HUES64 (cell line): Measurements from ENCODE around the gene RABGAP1L.

Source experiments
- H3K27ac ChIP-seq: 2 replicates; pipeline ENCODE4 v1.7.0; 2013; ENCODE audit warnings: low read depth, low read length, inconsistent platforms
- H3K27me3 ChIP-seq: 2 replicates; pipeline ENCODE4 v1.6.1; 2013; ENCODE audit warnings: mild to moderate bottlenecking, low read length; ENCODE audit not compliant: insufficient read depth
- H3K36me3 ChIP-seq: 2 replicates; pipeline ENCODE4 v1.6.1; 2013; ENCODE audit warnings: mild to moderate bottlenecking, low read length; ENCODE audit not compliant: insufficient read depth
- H3K4me1 ChIP-seq: 2 replicates; pipeline ENCODE4 v1.6.1; 2013; ENCODE audit warnings: mild to moderate bottlenecking, low read length, moderate library complexity; ENCODE audit not compliant: insufficient read depth
- H3K4me3 ChIP-seq: 2 replicates; pipeline ENCODE4 v1.5.1; 2013; ENCODE audit warnings: mild to moderate bottlenecking, low read length, moderate library complexity
- H3K9ac ChIP-seq: 2 replicates; pipeline ENCODE4 v1.6.1; 2013; ENCODE audit warnings: mild to moderate bottlenecking, low read depth, low read length
- H3K9me3 ChIP-seq: 2 replicates; pipeline ENCODE4 v1.6.1; 2013; ENCODE audit warnings: low read depth, low read length; ENCODE audit not compliant: insufficient read depth
- WGBS: fragments of 150-250, 120-280 bp; methylation state at CpG from one replicate; pipeline ENCODE4 v1.1.7; 2013; ENCODE audit warnings: missing lambda C conversion rate; 5-methylcytosine and 5-hydroxymethylcytosine counted together

Gene RABGAP1L

GRCh38 chr1:174870319-174870718 is 711.0 kb downstream of the RABGAP1L start:
- Histone ChIP-seq H3K36me3 (no peaks in the 10 kb centered on the region), H3K4me1 (peaks cover 25% of the 10 kb centered on the region), H3K27me3 (no peaks in the 10 kb centered on the region), H3K9ac (no peak overlapping the region), H3K27ac (no peak overlapping the region), H3K9me3 (0 out of 2 replicates have a peak, but pooled peaks cover 2% of the 10 kb centered on the region), H3K4me3 (no peak overlapping the region)
- 100% methylated on average over 1 of the region's 1 CpG for WGBS

- H3K9me3 ChIP-seq, result 0 out of 2 replicates have a peak, but pooled peaks cover 2% of the 10 kb centered on the region
- 13% methylated on average over 2 of the region's 2 CpGs for WGBS
- peaks cover 33% of the 10 kb centered on the region for H3K4me1 ChIP-seq
- H3K27ac ChIP-seq, result peak overlapping the region; percentile 94
- peak overlapping the region; percentile 70 for H3K9ac ChIP-seq
- peak overlapping the region; percentile 34 for H3K4me3 ChIP-seq
- no peaks in the 10 kb centered on the region for H3K36me3 ChIP-seq
- H3K27me3 ChIP-seq, result no peaks in the 10 kb centered on the region
These were observed 712.6 kb downstream of the RABGAP1L start for GRCh38 chr1:174871886-174872285.

GRCh38 chr1:174872615-174873058 is 713.3 kb downstream of the RABGAP1L start:
- WGBS, result 55% methylated on average over 2 of the region's 2 CpGs
- Histone ChIP-seq H3K36me3 (peaks cover 4% of the 10 kb centered on the region), H3K9me3 (0 out of 2 replicates have a peak, but pooled peaks cover 2% of the 10 kb centered on the region), H3K27me3 (no peaks in the 10 kb centered on the region), H3K9ac (0 out of 2 replicates have a peak overlapping the region, but pooled peaks have one; percentile 70), H3K4me1 (peaks cover 41% of the 10 kb centered on the region), H3K27ac (peak overlapping the region; percentile 94), H3K4me3 (no peak overlapping the region)

GRCh38 chr1:174874331-174875053 is 715.2 kb downstream of the RABGAP1L start:
- Histone ChIP-seq H3K4me3 (peak overlapping the region; percentile 82), H3K27ac (peak overlapping the region; percentile 91), H3K36me3 (peaks cover 20% of the 10 kb centered on the region), H3K9me3 (no peaks in the 10 kb centered on the region), H3K9ac (peak overlapping the region; percentile 72), H3K4me1 (peaks cover 44% of the 10 kb centered on the region), H3K27me3 (no peaks in the 10 kb centered on the region)
- 2% methylated on average over 10 of the region's 11 CpGs for WGBS

GRCh38 chr1:174875306-174875705 is 716.0 kb downstream of the RABGAP1L start:
- WGBS, result 0% methylated on average over 4 of the region's 4 CpGs
- H3K9ac ChIP-seq, result peak overlapping the region; percentile 72
- H3K4me1 ChIP-seq, result peaks cover 44% of the 10 kb centered on the region
- no peaks in the 10 kb centered on the region for H3K9me3 ChIP-seq
- H3K27me3 ChIP-seq, result no peaks in the 10 kb centered on the region
- H3K36me3 ChIP-seq, result peaks cover 29% of the 10 kb centered on the region
- H3K4me3 ChIP-seq, result peak overlapping the region; percentile 82
- peak overlapping the region; percentile 91 for H3K27ac ChIP-seq

- Histone ChIP-seq H3K36me3 (peaks cover 47% of the 10 kb centered on the region), H3K9ac (peak overlapping the region; percentile 72; the same call in 1 of the 2 replicates), H3K27me3 (no peaks in the 10 kb centered on the region), H3K4me3 (peak overlapping the region; percentile 82), H3K4me1 (peaks cover 31% of the 10 kb centered on the region), H3K27ac (peak overlapping the region; percentile 91; the same call in 1 of the 2 replicates), H3K9me3 (no peaks in the 10 kb centered on the region)
- WGBS, result 75% methylated on average over 4 of the region's 4 CpGs
These were observed 717.9 kb downstream of the RABGAP1L start for GRCh38 chr1:174877208-174877673.

GRCh38 chr1:174880171-174880570 is 720.9 kb downstream of the RABGAP1L start:
- H3K4me1 ChIP-seq, result peaks cover 23% of the 10 kb centered on the region
- WGBS, result 92% methylated on average over 2 of the region's 3 CpGs
- H3K27ac ChIP-seq, result no peak overlapping the region
- H3K9ac ChIP-seq, result no peak overlapping the region
- no peaks in the 10 kb centered on the region for H3K27me3 ChIP-seq
- no peak overlapping the region for H3K4me3 ChIP-seq
- peaks cover 74% of the 10 kb centered on the region for H3K36me3 ChIP-seq
- H3K9me3 ChIP-seq, result no peaks in the 10 kb centered on the region

- Histone ChIP-seq H3K27me3 (no peaks in the 10 kb centered on the region), H3K4me1 (peaks cover 4% of the 10 kb centered on the region; the same call in 1 of the 2 replicates), H3K9ac (no peak overlapping the region), H3K27ac (no peak overlapping the region), H3K36me3 (peaks cover 91% of the 10 kb centered on the region), H3K4me3 (no peak overlapping the region), H3K9me3 (no peaks in the 10 kb centered on the region)
- WGBS, result 81% methylated on average over 1 of the region's 1 CpG
These were observed 724.1 kb downstream of the RABGAP1L start for GRCh38 chr1:174883409-174883808.

GRCh38 chr1:174884038-174884437 is 724.7 kb downstream of the RABGAP1L start:
- H3K27me3 ChIP-seq, result no peaks in the 10 kb centered on the region
- WGBS, result 100% methylated on average over 3 of the region's 3 CpGs
- H3K9me3 ChIP-seq, result no peaks in the 10 kb centered on the region
- no peak overlapping the region for H3K4me3 ChIP-seq
- H3K27ac ChIP-seq, result no peak overlapping the region
- peaks cover 90% of the 10 kb centered on the region for H3K36me3 ChIP-seq
- H3K9ac ChIP-seq, result no peak overlapping the region
- H3K4me1 ChIP-seq, result peaks cover 4% of the 10 kb centered on the region; the same call in 1 of the 2 replicates

- Histone ChIP-seq H3K36me3 (peaks cover 90% of the 10 kb centered on the region), H3K9ac (no peak overlapping the region), H3K4me1 (peaks cover 4% of the 10 kb centered on the region; the same call in 1 of the 2 replicates), H3K4me3 (no peak overlapping the region), H3K27me3 (no peaks in the 10 kb centered on the region), H3K9me3 (no peaks in the 10 kb centered on the region), H3K27ac (no peak overlapping the region)
- 87% methylated on average over 1 of the region's 2 CpGs for WGBS
These were observed 725.2 kb downstream of the RABGAP1L start for GRCh38 chr1:174884566-174884965.

GRCh38 chr1:174890024-174890423 is 730.7 kb downstream of the RABGAP1L start:
- H3K36me3 ChIP-seq, result peaks cover 85% of the 10 kb centered on the region

More at GRCh38 chr1:174890024-174890423, 730.7 kb downstream of the RABGAP1L start:
- Histone ChIP-seq H3K4me3 (no peak overlapping the region), H3K4me1 (no peaks in the 10 kb centered on the region), H3K27me3 (no peaks in the 10 kb centered on the region), H3K9me3 (no peaks in the 10 kb centered on the region), H3K9ac (no peak overlapping the region), H3K27ac (no peak overlapping the region)
- 96% methylated on average over 4 of the region's 4 CpGs for WGBS
